K562 (cell line): ENCODE measurements around the gene CFL1. TPM values are rescaled to one million over a fixed set of nuclear protein-coding genes. Genes with fewer than 3 reads are reported as not detected.

Source experiments
- ATAC-seq: fragments of 200-7000 bp; cut with Tn5 transposase; 3 replicates; pipeline ENCODE4 v1.9.1; 2020; ENCODE audit warnings: moderate library complexity
- BruUV-seq: library from RNA; stranded (reverse); fragments of 400-500 nt; replicated peaks from 2 replicates; lab custom pipeline; 2021; lab: Mats Ljungman, UMichigan
- CTCF ChIA-PET: fragments of 300-600 bp; formaldehyde crosslinking; extraction: SDS; loops from one replicate; lab custom pipeline; 2021; ENCODE audit warnings: low intra/inter-chr PET ratio; lab: Yijun Ruan, JAX
- POLR2A ChIA-PET: fragments of 300-600, 350-650 bp; sonication (Branson Sonifier 250); formaldehyde crosslinking; extraction: SDS; loops from one replicate; lab custom pipeline; 2021; ENCODE audit warnings: antibody characterized with exemption, inconsistent platforms; lab: Yijun Ruan, JAX
- DNase-seq, 4 experiments: peaks; one replicate each; pipeline versions ENCODE4 v3.0.0 to v3.0.0-alpha.2; 2011 to 2018; ENCODE audit warnings: low spot score in 3 of 4, mixed read lengths in 3 of 4; ENCODE audit errors: extremely low read depth in 1 of 4
- FAIRE-seq: peaks from 2 replicates; lab custom pipeline; 2011; peaks lifted over from hg19 to GRCh38; lab: Jason Lieb, UNC
- H2AFZ ChIP-seq: 2 replicates; pipeline ENCODE4 v1.6.0; 2011; ENCODE audit warnings: low read depth, low read length, control low read depth, inconsistent platforms
- H3K27ac ChIP-seq: fragments of 200-600 bp; 3 replicates; pipeline ENCODE4 v1.8.0; 2011; ENCODE audit warnings: low read depth, mild to moderate bottlenecking, control low read depth, inconsistent platforms, low read length, moderate library complexity, mixed read lengths; ENCODE audit errors: extremely low read depth
- H3K27me3 ChIP-seq, 2 experiments: fragments of 300-600 bp in 1 of 2; 2 replicates in 1 of 2; 3 replicates in 1 of 2; pipeline versions ENCODE4 v1.6.0 to v1.8.0; 2011; ENCODE audit warnings: inconsistent platforms in 2 of 2, low read length in 2 of 2, mild to moderate bottlenecking in 1 of 2, mixed read lengths in 1 of 2, moderate library complexity in 1 of 2; ENCODE audit not compliant: control insufficient read depth in 2 of 2, insufficient read depth in 2 of 2
- H3K36me3 ChIP-seq: fragments of 300-600 bp; 3 replicates; pipeline ENCODE4 v1.8.0; 2011; ENCODE audit warnings: mild to moderate bottlenecking, low read length, inconsistent platforms; ENCODE audit not compliant: control insufficient read depth, insufficient read depth
- H3K4me1 ChIP-seq, 2 experiments: fragments of 200-600 bp in 1 of 2; replicated peaks in 1 of 2; 2 replicates in 1 of 2; 3 replicates in 1 of 2; pipeline versions ENCODE4 v1.5.1 to v1.8.0; 2011; ENCODE audit warnings: inconsistent platforms in 2 of 2, low read length in 2 of 2, mild to moderate bottlenecking in 1 of 2, mixed read lengths in 1 of 2, moderate library complexity in 1 of 2; ENCODE audit not compliant: control insufficient read depth in 2 of 2, insufficient read depth in 2 of 2
- H3K4me2 ChIP-seq: 2 replicates; pipeline ENCODE4 v1.6.1; 2011; ENCODE audit warnings: low read length, control low read depth, inconsistent platforms, mixed read lengths; ENCODE audit not compliant: insufficient read depth
- H3K4me3 ChIP-seq: fragments of 200-600 bp; sonication (generic), shearing (Covaris generic); 2 replicates; pipeline ENCODE4 v1.5.1; 2016; ENCODE audit warnings: control low read depth, inconsistent platforms
- H3K79me2 ChIP-seq: fragments of 200-600 bp; 3 replicates; pipeline ENCODE4 v1.8.0; 2011; ENCODE audit warnings: low read length, inconsistent platforms; ENCODE audit not compliant: control insufficient read depth, insufficient read depth
- H3K9ac ChIP-seq, 2 experiments: 2 replicates each; pipeline versions ENCODE4 v1.6.0 to v1.6.1; 2011; ENCODE audit warnings: low read depth in 2 of 2, low read length in 2 of 2, control low read depth in 1 of 2, inconsistent platforms in 1 of 2, mild to moderate bottlenecking in 1 of 2, mixed read lengths in 1 of 2; ENCODE audit not compliant: insufficient read depth in 1 of 2
- H3K9me1 ChIP-seq: one replicate; pipeline ENCODE4 v1.6.0; 2011; ENCODE audit warnings: inconsistent platforms, mild to moderate bottlenecking, low read length, moderate library complexity; ENCODE audit not compliant: control insufficient read depth, insufficient read depth
- H3K9me3 ChIP-seq: replicated peaks from 2 replicates; pipeline ENCODE4 v1.5.1; 2011; ENCODE audit warnings: low read depth, low read length, inconsistent platforms; ENCODE audit not compliant: control insufficient read depth, insufficient read depth
- H4K20me1 ChIP-seq: replicated peaks from 2 replicates; pipeline ENCODE4 v1.6.1; 2011; ENCODE audit warnings: low read length, inconsistent platforms, mixed read lengths; ENCODE audit not compliant: control insufficient read depth, insufficient read depth
- ATF3 ChIP-seq, 2 experiments: fragments of 450-650 bp in 1 of 2; sonication (generic) in 1 of 2; formaldehyde crosslinking in 1 of 2; IDR thresholded peaks in 1 of 2; conservative IDR thresholded peaks in 1 of 2; 2 replicates each; pipeline versions ENCODE4 v1.6.1 to v1.8.1; 2016 to 2023; ENCODE audit warnings: mild to moderate bottlenecking in 2 of 2, moderate library complexity in 2 of 2, inconsistent platforms in 1 of 2, missing genetic modification reagents in 1 of 2
- CEBPG ChIP-seq, 3 experiments: fragments of 200-800 bp in 1 of 3; sonication (Bioruptor generic) in 1 of 3; sonication (generic) in 1 of 3; formaldehyde crosslinking in 1 of 3; IDR thresholded peaks in 2 of 3; conservative IDR thresholded peaks in 1 of 3; 2 replicates each; pipeline versions ENCODE4 v1.6.1 to v1.8.0; 2016 to 2022; ENCODE audit warnings: missing compliant biosample characterization in 2 of 3, missing genetic modification characterization in 2 of 3, mild to moderate bottlenecking in 1 of 3, missing genetic modification reagents in 1 of 3
- CTCF ChIP-seq, 3 experiments: IDR thresholded peaks in 2 of 3; conservative IDR thresholded peaks in 1 of 3; 2 replicates each; pipeline ENCODE4 v1.5.1; 2011 to 2012; ENCODE audit warnings: low read length in 3 of 3, mild to moderate bottlenecking in 3 of 3, control low read depth in 2 of 3, improper control_type of control experiment in 1 of 3, inconsistent platforms in 1 of 3, low read depth in 1 of 3, mixed read lengths in 1 of 3, moderate library complexity in 1 of 3; ENCODE audit not compliant: insufficient read depth in 2 of 3
- SPI1 ChIP-seq: IDR thresholded peaks from 2 replicates; pipeline ENCODE4 v1.6.1; 2011; ENCODE audit warnings: low read depth, low read length, control low read depth, borderline replicate concordance
- SRSF3 ChIP-seq: fragments of 200-400 bp; formaldehyde crosslinking; IDR thresholded peaks from 2 replicates; pipeline ENCODE4 v1.6.1; 2016; ENCODE audit warnings: mild to moderate bottlenecking, low read length, moderate library complexity; ENCODE audit not compliant: insufficient read depth
- TFAP4 ChIP-seq: sonication (generic); formaldehyde crosslinking; IDR thresholded peaks from 2 replicates; pipeline ENCODE4 v1.8.0; 2022; ENCODE audit warnings: missing genetic modification reagents, mild to moderate bottlenecking, moderate library complexity, borderline replicate concordance
- WGBS: fragments of 100-300 bp; shearing (Covaris generic); methylation state at CpG from one replicate; pipeline ENCODE4 v1.1.6; 2016; ENCODE audit warnings: low coverage, mixed read lengths; ENCODE audit not compliant: insufficient coverage; ENCODE audit errors: missing lambda C conversion rate; 5-methylcytosine and 5-hydroxymethylcytosine counted together
- in situ Hi-C: fragments of 300-500 bp; cut with MboI; formaldehyde crosslinking; loops from 4 replicates; pipeline ENCODE4 v1.15.0; 2018; ENCODE audit warnings: inconsistent platforms, mixed read lengths
- intact Hi-C: fragments of 100-400 bp; cut with micrococcal nuclease; formaldehyde crosslinking; loops from 2 replicates; pipeline ENCODE4 v1.14.2; 2022
- polyA plus RNA-seq, 8 experiments: library from polyadenylated mRNA; depleted of rRNA in 4 of 8; stranded (reverse) in 5 of 8; unstranded in 3 of 8; fragments of >200 nt; fragmentation: Nextera tagmentation in 2 of 8; fragmentation: Illumina TruSeq in 1 of 8; extraction: Ambion mirVana in 2 of 8; extraction: Trizol in 1 of 8; gene quantifications; 2 replicates each; pipeline versions ENCODE4 v1.2.1 to v1.2.3, GENCODE V29; 2011 to 2014; ENCODE audit warnings: inconsistent platforms in 1 of 8, missing spikeins in 1 of 8
- total RNA-seq, 7 experiments: library from RNA; depleted of rRNA in 6 of 7; stranded (reverse); fragments of >200 nt in 6 of 7; fragmentation: Illumina TruSeq in 2 of 7; extraction: Trizol in 2 of 7; gene quantifications; 2 replicates each; pipeline versions ENCODE4 v1.2.1 to v1.2.3, GENCODE V29; 2011 to 2021; ENCODE audit warnings: low replicate concordance in 1 of 7

CFL1 gene
- total and polyA plus RNA-seq, 9 of the 15 experiments (the other 6 are each of a cell fraction or from before 2014, with no cell fraction given): 105 to 1,101 (median 859) TPM

- Histone ChIP-seq H3K9me3 (no peaks in the 10 kb centered on the region), H3K4me2 (no peak overlapping the region), H3K36me3 (no peaks in the 10 kb centered on the region), H3K9me1 (no peaks in the 10 kb centered on the region), H3K4me3 (no peak overlapping the region)
- in situ Hi-C loops: no loop called here
- TF ChIP-seq CEBPG (CRISPR knock-in tag; IDR thresholded peaks at IDR 0.05) (no peak), CEBPG (tag; conservative IDR thresholded peaks at IDR 0.05 in 1 of 2, IDR thresholded peaks at IDR 0.05 in 1 of 2) (peak; percentile 30 to 58; a peak in 1 of 4 replicates), SPI1 (no peak), SRSF3 (no peak), TFAP4 (CRISPR knock-in tag) (peak; percentile 48; the same call in 1 of the 2 replicates), ATF3 (IDR thresholded peaks at IDR 0.05) (peak; percentile 11; the same call in 1 of the 2 replicates), ATF3 (CRISPR knock-in tag; conservative IDR thresholded peaks at IDR 0.05) (no peak), CTCF (IDR thresholded peaks at IDR 0.05 in 2 of 3, conservative IDR thresholded peaks at IDR 0.05 in 1 of 3; ENCODE audit: insufficient read depth in 2 of 3, low read depth in 1 of 3, low read length in 3 of 3) (peak in 2 of 3 experiments; percentile 6 to 27; a peak in 1 of 6 replicates)
- TF ChIP-seq, all 486 proteins: peak for 4
- ChIA-PET CTCF (no interaction called here), POLR2A (interaction anchor here (0.7 to 1.5 kb wide), 9 partner anchors 8 to 176 kb away, joined by 3 to 7 read pairs (median 4); partner anchors contain the start of genes AP5B1 and CFL1)
- no peak overlapping the region for H3K27ac ChIP-seq
- DNase-seq (no peak), FAIRE-seq (no peak), ATAC-seq (peak; percentile 64)
- peaks cover 37 to 49% of the 10 kb centered on the region in 2 experiments; a peak in 4 of 5 replicates for H3K27me3 ChIP-seq
- 0 out of 2 replicates have a peak, but pooled peaks cover 3% of the 10 kb centered on the region for H4K20me1 ChIP-seq
- no peaks in the 10 kb centered on the region for H3K79me2 ChIP-seq
- BruUV-seq: no TSS peak
- H3K4me1 ChIP-seq: peaks cover 4 to 9% of the 10 kb centered on the region in 2 experiments; a peak in 3 of 5 replicates
- 0 out of 2 replicates have a peak overlapping the region, but pooled peaks have one; percentile 6 for H2AFZ ChIP-seq
- peak overlapping the region in 1 of 2 experiments; percentile 74; a peak in 1 of 4 replicates for H3K9ac ChIP-seq
- intact Hi-C loops: loop anchor here (10.0 kb wide), 1 partner anchor 267 kb away; no protein-coding TSS in a partner anchor
- 12% methylated on average over 19 of the region's 19 CpGs for WGBS
These were observed 46.1 kb downstream of the CFL1 start for GRCh38 chr11:65811764-65812475.
